ENCODE results near the gene TLE6.
"Not testable (repeated sequence)": the region's sequence is repeated elsewhere in the genome, so short reads cannot be mapped to it uniquely, and the experiment has no call there.

TLE6 gene

DNA sequence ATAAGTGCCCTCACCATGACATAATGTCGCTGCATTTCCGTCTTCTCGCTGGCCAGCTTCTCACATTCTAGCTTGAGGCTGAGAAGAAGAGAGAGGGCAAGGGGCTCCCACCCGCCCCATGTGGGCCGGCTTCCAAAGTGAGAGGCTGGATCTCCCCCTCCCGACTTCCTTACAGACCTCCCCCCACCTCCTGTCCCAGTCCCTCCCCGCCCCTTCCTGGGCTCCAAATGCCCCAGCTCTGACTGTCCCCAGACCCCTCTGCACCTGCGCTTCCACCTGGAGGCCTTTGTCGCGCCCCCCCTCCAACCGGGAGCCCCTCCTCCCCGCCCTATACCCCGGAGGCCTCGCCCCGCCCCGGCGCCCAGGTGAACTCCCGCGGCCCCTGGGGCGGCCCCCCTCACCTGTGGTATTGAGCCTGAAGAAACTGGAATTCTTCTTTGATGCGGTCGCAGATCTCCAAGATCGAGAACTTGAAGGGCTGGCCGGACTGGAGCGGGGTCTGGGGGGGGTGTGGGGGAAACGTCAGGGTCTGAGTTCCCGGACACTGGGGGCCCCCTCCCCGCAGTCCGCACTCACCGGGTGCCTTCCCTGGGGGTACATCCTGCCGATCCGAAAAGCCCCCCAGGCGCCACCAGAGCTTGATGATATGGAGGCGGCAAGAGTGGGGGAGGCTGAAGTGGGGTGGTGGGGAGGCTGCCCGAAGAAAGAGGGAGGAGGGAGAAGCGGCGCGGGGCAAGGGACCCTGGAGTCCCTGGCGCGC, 51.1 kb downstream of the TLE6 start:
- no peaks in the 10 kb centered on the region for H3K4me1 ChIP-seq (ENCODE audit: control insufficient read depth, insufficient read depth, low read length, unreplicated experiment)
- peak overlapping the region; percentile 70 for H3K4me3 ChIP-seq (ENCODE audit: low read depth, low read length)
- H3K79me2 ChIP-seq (ENCODE audit: control insufficient read depth, insufficient read depth, low read length, unreplicated experiment): no peaks in the 10 kb centered on the region
- no peak overlapping the region for H3K27ac ChIP-seq (ENCODE audit: low read depth, low read length)
- H2AFZ ChIP-seq (ENCODE audit: low read length, unreplicated experiment): peak overlapping the region; percentile 38
- no peaks in the 10 kb centered on the region for H3K36me3 ChIP-seq (ENCODE audit: insufficient read depth, low read length)
- H3K27me3 ChIP-seq (ENCODE audit: insufficient read depth, low read length): peaks cover 33% of the 10 kb centered on the region

DNA sequence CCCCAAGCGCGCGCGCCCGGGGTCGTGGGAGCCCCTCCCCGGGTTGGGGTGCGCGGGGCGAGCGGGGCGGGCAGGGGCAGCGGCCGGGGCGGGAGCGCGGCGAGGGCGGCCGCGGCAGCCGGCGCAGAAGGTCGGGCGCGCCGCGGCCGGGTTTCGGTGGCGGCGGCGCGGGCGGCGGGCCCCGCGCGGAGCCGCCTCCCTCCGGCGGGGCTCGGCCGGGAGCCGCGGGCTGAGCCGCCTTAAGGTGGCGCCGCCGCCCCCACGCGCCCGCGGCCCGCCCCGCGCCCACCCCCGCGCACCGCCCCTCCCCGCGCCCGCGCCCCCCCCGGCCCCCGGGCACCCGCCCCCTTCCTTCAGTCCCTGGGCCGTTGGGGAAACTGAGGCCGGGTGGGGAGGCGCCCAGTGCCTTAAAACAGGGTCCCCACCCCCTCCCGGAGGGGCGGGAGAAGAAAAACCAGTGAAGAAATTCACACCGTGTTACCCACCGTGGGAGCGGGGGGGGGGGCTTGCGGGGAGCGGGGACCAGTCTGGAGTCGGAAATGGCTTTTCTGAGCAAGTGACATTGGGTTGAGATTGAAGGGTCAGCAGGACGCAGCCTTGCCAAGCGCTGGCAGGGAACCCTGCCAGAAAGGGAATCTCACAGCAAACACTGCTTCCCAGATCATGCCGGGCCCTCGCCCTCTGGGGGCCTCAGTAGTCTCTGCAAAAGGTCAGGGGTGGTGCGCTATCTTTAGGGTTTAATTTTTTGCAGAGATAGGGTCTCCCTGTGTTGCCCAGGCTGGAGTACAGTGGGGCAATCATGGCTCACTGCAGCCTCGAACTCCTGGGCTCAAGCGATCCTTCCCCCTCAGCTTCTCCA, 51.9 kb downstream of the TLE6 start, which contains the start of gene TLE2:
TSS of gene TLE2 (minus strand) at position 216 of the 859 bp plus-strand sequence. CDS start 376 bp downstream, outside the sequence.
- H2AFZ ChIP-seq (ENCODE audit: low read length, unreplicated experiment): peak within 1 kb of the TSS; percentile 38
- no peaks in the 10 kb centered on the region for H3K79me2 ChIP-seq (ENCODE audit: control insufficient read depth, insufficient read depth, low read length, unreplicated experiment)
- H3K36me3 ChIP-seq (ENCODE audit: insufficient read depth, low read length): no peaks in the 10 kb centered on the region
- H3K27ac ChIP-seq (ENCODE audit: low read depth, low read length): no peak within 1 kb of the TSS
- H3K27me3 ChIP-seq (ENCODE audit: insufficient read depth, low read length): peaks cover 33% of the 10 kb centered on the region
- peak within 1 kb of the TSS; percentile 70 for H3K4me3 ChIP-seq (ENCODE audit: low read depth, low read length)
- H3K4me1 ChIP-seq (ENCODE audit: control insufficient read depth, insufficient read depth, low read length, unreplicated experiment): no peaks in the 10 kb centered on the region

DNA sequence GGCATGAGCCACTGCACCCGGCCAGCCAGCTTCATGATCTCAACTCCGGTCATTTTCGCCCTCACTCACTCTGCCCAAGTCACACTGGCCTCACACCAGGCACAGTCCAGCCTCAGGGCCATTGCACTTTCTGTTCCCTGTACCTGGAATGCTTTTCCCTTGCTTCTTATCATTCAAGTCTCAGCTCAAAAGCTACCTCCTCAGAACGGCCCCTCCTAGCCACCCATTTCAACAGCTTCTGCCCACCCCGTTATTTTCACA, 54.2 kb downstream of the TLE6 start:
- Histone ChIP-seq H2AFZ (ENCODE audit: low read length, unreplicated experiment) (no peak overlapping the region), H3K27me3 (ENCODE audit: insufficient read depth, low read length) (peaks cover 33% of the 10 kb centered on the region), H3K36me3 (ENCODE audit: insufficient read depth, low read length) (no peaks in the 10 kb centered on the region), H3K27ac (ENCODE audit: low read depth, low read length) (no peak overlapping the region), H3K4me1 (ENCODE audit: control insufficient read depth, insufficient read depth, low read length, unreplicated experiment) (peaks cover 4% of the 10 kb centered on the region), H3K79me2 (ENCODE audit: control insufficient read depth, insufficient read depth, low read length, unreplicated experiment) (no peaks in the 10 kb centered on the region), H3K4me3 (ENCODE audit: low read depth, low read length) (no peak overlapping the region)

DNA sequence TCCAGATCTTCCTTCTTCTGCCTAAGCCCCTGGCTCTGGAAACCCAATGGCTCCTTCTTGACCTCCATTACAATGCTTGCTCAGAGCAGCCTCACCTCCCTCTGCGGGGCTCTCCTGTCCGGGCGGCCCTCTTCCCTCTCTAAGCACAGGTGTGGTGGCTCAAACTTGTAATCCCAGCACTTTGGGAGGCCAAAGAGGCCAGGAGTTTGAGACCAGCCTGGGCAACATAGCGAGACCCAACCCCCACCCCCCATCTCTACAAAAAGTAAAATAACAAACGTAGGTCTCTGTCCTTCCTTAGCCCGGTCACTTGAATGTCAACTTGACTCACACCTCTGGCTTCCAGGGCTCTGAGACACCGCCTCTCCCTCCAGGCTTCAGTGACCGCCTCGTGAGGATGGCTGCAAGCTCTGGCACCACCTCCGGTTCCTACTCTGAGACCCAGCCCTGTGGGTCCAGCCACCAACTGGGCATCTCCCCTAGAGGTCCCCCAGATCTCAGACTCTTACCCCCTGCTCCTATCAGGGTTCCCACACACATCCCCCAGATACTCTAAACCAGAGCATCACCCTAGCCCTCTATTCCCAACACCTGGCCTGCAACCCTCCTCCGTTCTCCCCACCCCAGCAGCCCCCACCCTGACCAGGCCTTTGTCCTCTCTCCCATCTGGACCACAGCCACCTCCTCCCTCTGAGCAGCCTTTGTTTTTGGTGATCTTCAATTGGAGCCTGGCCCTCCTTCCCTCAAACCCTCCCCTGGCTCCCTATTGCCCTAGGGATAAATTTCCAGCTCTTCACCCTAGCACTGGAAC, 56.4 kb downstream of the TLE6 start:
- peaks cover 11% of the 10 kb centered on the region; the same call in 1 of the 2 replicates for H3K27me3 ChIP-seq (ENCODE audit: insufficient read depth, low read length)
- no peak overlapping the region for H2AFZ ChIP-seq (ENCODE audit: low read length, unreplicated experiment)
- H3K79me2 ChIP-seq (ENCODE audit: control insufficient read depth, insufficient read depth, low read length, unreplicated experiment): no peaks in the 10 kb centered on the region
- H3K4me1 ChIP-seq (ENCODE audit: control insufficient read depth, insufficient read depth, low read length, unreplicated experiment): peaks cover 4% of the 10 kb centered on the region
- no peaks in the 10 kb centered on the region for H3K36me3 ChIP-seq (ENCODE audit: insufficient read depth, low read length)
- H3K27ac ChIP-seq (ENCODE audit: low read depth, low read length): no peak overlapping the region
- H3K4me3 ChIP-seq (ENCODE audit: low read depth, low read length): no peak overlapping the region

DNA sequence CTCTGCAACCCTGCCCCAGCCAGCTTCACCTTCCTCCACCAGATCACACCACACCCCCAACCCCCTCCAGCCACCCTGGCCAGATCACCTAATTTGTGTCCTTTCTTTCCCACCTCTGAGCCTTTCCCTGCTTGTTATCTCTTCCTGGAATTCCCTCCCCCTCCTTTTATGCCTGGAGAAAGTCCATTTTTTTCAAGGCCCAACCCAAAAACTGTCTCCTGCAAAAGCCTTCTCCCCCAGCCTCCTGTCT, 57.0 kb downstream of the TLE6 start:
- Histone ChIP-seq H3K27me3 (ENCODE audit: insufficient read depth, low read length) (peaks cover 11% of the 10 kb centered on the region; the same call in 1 of the 2 replicates), H3K4me1 (ENCODE audit: control insufficient read depth, insufficient read depth, low read length, unreplicated experiment) (peaks cover 4% of the 10 kb centered on the region), H3K79me2 (ENCODE audit: control insufficient read depth, insufficient read depth, low read length, unreplicated experiment) (no peaks in the 10 kb centered on the region), H3K27ac (ENCODE audit: low read depth, low read length) (no peak overlapping the region), H3K36me3 (ENCODE audit: insufficient read depth, low read length) (no peaks in the 10 kb centered on the region), H2AFZ (ENCODE audit: low read length, unreplicated experiment) (no peak overlapping the region), H3K4me3 (ENCODE audit: low read depth, low read length) (no peak overlapping the region)

DNA sequence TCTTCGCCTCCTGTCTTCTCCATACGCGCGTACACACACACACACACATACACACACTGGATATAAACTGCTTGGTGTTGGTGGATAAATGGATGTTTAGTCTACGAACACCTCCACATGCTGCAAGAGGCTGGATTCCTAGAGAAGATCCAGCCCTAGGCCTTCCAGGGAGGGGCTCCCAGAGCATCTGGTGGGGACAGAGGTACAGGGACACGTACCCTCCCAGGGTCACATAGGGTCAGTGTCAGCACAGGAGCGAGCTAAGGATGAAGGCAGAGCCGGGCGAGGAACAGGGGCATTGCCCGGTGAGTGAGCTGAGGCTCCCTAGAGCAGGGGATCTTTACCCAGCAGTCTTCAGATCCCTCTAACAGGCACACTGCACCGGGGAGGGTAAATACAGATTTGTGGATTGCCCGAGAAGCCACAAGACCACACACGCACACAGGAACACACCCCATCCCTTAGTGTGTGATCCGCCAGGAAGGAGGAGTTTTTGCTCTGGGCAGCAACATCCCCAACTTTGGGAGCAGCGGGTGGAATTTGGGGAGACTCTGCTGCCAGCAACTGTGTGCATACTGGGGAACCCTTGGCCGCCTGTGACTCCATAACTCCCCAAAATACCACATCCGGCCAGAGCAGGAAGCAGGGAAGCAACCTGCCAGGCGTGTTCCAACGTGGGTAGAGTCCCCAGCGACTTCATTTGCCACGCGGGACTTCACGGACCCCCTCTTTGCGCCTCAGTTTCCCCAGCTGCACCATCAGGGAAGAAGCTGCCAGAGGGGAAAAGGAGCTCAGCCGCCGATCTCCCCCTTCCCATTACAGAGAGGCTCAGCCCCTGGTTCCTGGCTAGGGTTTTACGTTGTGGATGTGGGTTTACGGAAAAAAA, 57.5 kb downstream of the TLE6 start:
- no peaks in the 10 kb centered on the region for H3K79me2 ChIP-seq (ENCODE audit: control insufficient read depth, insufficient read depth, low read length, unreplicated experiment)
- H3K27ac ChIP-seq (ENCODE audit: low read depth, low read length): peak overlapping the region; percentile 35; the same call in 1 of the 2 replicates
- peaks cover 4% of the 10 kb centered on the region for H3K4me1 ChIP-seq (ENCODE audit: control insufficient read depth, insufficient read depth, low read length, unreplicated experiment)
- H2AFZ ChIP-seq (ENCODE audit: low read length, unreplicated experiment): peak overlapping the region; percentile 47
- peak overlapping the region; percentile 78 for H3K4me3 ChIP-seq (ENCODE audit: low read depth, low read length)
- H3K27me3 ChIP-seq (ENCODE audit: insufficient read depth, low read length): peaks cover 6% of the 10 kb centered on the region; the same call in 1 of the 2 replicates
- no peaks in the 10 kb centered on the region for H3K36me3 ChIP-seq (ENCODE audit: insufficient read depth, low read length)

DNA sequence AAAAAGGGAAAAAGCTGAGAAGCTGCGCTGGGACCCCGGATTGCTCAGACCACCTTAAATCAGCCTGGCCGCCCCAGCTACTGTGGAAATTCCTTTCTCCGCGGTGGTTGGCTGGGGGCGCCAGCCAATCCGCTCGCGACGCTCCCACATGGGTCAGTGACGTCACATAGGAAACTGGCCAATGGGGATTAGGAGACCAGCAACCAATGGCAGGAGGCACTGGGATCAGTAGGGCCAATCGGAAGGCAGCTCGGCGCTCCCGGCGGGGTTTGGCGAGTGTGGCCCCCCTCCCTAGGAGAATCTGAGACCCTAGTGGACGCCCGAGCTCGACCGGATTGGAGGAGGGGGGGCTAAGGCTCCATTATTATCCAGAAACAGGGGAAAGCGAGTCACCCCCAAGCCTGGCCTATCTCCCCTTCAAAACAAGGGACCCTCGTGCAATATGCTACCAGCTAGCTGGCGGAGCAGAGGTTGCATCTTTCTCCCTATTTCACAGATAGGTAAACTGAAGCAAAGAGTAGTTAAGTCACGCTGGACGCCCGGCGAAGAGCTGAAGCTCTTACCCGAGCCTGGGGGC, 58.3 kb downstream of the TLE6 start:
- Histone ChIP-seq H3K4me1 (ENCODE audit: control insufficient read depth, insufficient read depth, low read length, unreplicated experiment) (peaks cover 4% of the 10 kb centered on the region), H3K27ac (ENCODE audit: low read depth, low read length) (peak overlapping the region; percentile 50), H3K36me3 (ENCODE audit: insufficient read depth, low read length) (no peaks in the 10 kb centered on the region), H3K79me2 (ENCODE audit: control insufficient read depth, insufficient read depth, low read length, unreplicated experiment) (no peaks in the 10 kb centered on the region), H2AFZ (ENCODE audit: low read length, unreplicated experiment) (peak overlapping the region; percentile 90), H3K4me3 (ENCODE audit: low read depth, low read length) (peak overlapping the region; percentile 78), H3K27me3 (ENCODE audit: insufficient read depth, low read length) (no peaks in the 10 kb centered on the region)

DNA sequence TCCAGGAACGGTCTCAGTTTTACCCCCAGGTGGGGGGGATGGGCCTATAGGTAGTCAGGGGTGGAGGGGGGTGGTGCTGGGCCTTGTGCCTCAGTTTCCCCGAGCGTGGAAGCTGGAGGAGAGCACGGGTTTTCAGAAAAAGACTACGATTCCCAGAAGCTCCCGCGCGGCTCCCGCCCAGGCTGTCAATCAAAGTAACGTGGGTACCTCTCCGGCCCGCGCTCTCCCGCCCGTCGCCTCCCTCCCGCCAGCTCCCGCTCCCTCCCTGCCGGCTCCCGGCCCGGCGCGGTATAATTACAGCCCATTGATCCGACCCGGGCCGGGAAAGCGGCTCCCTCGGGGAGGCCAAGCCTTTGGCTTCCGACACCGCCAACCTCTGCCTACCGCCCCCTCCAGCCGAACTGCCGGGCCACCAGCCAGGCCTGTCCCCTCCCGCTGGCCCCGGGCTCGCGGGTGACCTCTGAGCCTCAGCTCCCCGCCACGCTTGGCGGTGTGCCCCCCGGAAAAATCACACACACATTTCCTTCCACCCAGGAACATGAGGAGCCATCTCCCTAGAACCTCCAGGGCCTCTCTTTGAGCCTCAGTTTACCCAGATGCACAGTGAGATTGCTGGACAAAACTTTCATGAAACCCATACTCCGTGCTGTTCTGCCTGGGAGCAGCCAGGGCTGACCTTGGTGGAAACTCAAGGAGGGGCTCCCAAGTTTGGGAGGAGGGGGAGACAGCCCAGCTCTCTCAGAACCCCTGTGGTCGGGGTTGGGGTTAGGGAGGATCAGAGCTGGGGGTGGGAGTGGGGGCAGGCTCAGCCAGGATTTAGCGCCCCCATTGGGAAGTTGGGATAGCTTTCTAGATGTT, 59.0 kb downstream of the TLE6 start:
- Histone ChIP-seq H3K27ac (ENCODE audit: low read depth, low read length) (peak overlapping the region; percentile 50), H3K36me3 (ENCODE audit: insufficient read depth, low read length) (no peaks in the 10 kb centered on the region), H3K4me3 (ENCODE audit: low read depth, low read length) (peak overlapping the region; percentile 78), H3K79me2 (ENCODE audit: control insufficient read depth, insufficient read depth, low read length, unreplicated experiment) (no peaks in the 10 kb centered on the region), H3K4me1 (ENCODE audit: control insufficient read depth, insufficient read depth, low read length, unreplicated experiment) (peaks cover 4% of the 10 kb centered on the region), H3K27me3 (ENCODE audit: insufficient read depth, low read length) (no peaks in the 10 kb centered on the region), H2AFZ (ENCODE audit: low read length, unreplicated experiment) (peak overlapping the region; percentile 90)

DNA sequence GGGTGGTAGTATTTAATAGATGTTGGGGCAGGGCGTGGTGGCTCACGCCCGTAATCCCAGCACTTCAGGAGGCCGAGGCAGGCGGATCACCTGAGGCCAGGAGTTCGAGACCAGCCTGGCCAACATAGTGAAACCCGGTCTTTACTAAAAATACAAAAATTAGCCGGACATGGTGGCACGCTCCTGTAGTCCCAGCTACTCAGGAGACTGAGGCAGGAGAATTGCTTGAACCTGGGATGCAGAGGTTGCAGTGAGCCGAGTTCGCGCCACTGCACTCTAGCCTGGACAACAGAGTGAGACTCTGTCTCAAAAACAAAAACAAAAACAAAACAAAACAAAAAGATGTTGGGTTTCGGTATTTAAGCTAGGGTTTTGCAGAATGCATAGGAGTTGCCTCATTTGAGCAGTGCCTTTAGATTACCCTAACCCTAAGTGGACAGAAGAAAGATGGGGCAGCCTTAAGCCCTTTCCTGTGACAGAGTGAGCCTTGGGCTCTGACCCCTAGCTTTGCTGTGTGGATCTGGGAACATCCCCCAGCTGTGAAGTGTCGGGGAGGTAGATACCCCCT, 59.7 kb downstream of the TLE6 start:
- H3K27ac ChIP-seq (ENCODE audit: low read depth, low read length); H3K4me1 ChIP-seq (ENCODE audit: control insufficient read depth, insufficient read depth, low read length, unreplicated experiment); H2AFZ ChIP-seq (ENCODE audit: low read length, unreplicated experiment); H3K79me2 ChIP-seq (ENCODE audit: control insufficient read depth, insufficient read depth, low read length, unreplicated experiment); H3K4me3 ChIP-seq (ENCODE audit: low read depth, low read length); H3K36me3 ChIP-seq (ENCODE audit: insufficient read depth, low read length); H3K27me3 ChIP-seq (ENCODE audit: insufficient read depth, low read length): not testable (repeated sequence)

Measured in ACC112 (cell line).